SH-SY5Y (cell line): ENCODE results near the gene IFNA2.

Source experiments
- GATA2 ChIP-seq: IDR thresholded peaks from 2 replicates; pipeline ENCODE4 v1.6.1; 2011; ENCODE audit warnings: mild to moderate bottlenecking, low read depth, low read length
- GATA3 ChIP-seq: IDR thresholded peaks from 2 replicates; pipeline ENCODE4 v1.6.1; 2011; ENCODE audit warnings: low read depth, mild to moderate bottlenecking, low read length, moderate library complexity

GRCh38 chr9:21408817-21409216 lies 23.6 kb upstream of the IFNA2 start, which contains the start of gene IFNA8:
- TF ChIP-seq GATA2 (no peak), GATA3 (no peak)
